ENCODE results near the gene SPATA25. TPM values are rescaled to one million over a fixed set of nuclear protein-coding genes. Genes with fewer than 3 reads are reported as not detected.

Gene SPATA25
- total RNA-seq, 1 experiment from 2014 or later, result 0.40 TPM

DNA sequence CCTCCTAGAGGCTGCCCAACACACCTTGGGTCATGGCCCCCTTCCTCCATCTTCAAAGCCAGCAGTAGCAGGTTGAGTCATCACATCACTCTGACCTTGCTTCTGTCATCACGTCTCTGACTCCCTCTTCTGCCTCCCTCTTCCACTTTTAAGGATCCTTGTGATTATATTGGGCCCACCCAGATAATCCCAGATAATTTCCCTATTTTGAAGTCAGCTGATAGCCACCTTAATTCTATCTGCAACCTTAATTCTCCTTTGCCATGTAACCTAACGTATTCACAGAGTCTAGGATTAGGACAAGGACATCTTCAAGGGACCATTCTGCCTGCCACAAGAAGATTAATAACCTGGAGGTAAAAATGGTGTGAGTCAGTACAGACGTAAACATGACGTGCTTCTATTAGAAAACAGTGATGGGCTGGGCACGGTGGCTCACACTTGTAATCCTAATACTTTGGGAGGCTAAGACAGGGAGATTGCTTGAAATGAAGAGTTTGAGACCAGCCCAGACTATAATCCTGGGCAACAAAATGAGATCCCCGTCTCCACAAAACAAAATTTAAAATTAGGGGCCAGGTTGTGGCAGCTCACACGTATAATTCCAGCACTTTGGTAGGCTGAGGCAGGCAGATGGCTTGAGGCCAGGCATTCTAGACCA is 26.7 kb downstream of the SPATA25 start:
- Histone ChIP-seq H3K4me3 (ENCODE audit: low read length) (no peak overlapping the region), H3K9me3 (ENCODE audit: low read length) (no peaks in the 10 kb centered on the region), H3K9me2 (replicated peaks; ENCODE audit: low read length) (no peaks in the 10 kb centered on the region), H3F3A (ENCODE audit: low read length, unreplicated experiment) (no peaks in the 10 kb centered on the region), H3K36me3 (ENCODE audit: low read depth, low read length) (no peaks in the 10 kb centered on the region), H3K27me3 (ENCODE audit: low read length) (no peaks in the 10 kb centered on the region), H2AFZ (ENCODE audit: low read length) (no peak overlapping the region), H3K27ac (ENCODE audit: low read length) (peak overlapping the region; percentile 65), H3K79me2 (ENCODE audit: low read length) (peaks cover 19% of the 10 kb centered on the region), H3K9ac (ENCODE audit: low read length) (peak overlapping the region; percentile 11; the same call in 1 of the 2 replicates), H3K4me2 (ENCODE audit: low read length) (no peak overlapping the region), H3K4me1 (ENCODE audit: insufficient read depth, low read length) (peaks cover 29% of the 10 kb centered on the region), H4K20me1 (ENCODE audit: low read length) (no peaks in the 10 kb centered on the region)
- TF ChIP-seq EZH2phosphoT487 (IDR thresholded peaks at IDR 0.05; ENCODE audit: borderline replicate concordance, low read length) (no peak), EZH2 (IDR thresholded peaks at IDR 0.05; ENCODE audit: low read length, unreplicated experiment) (no peak)
- TF ChIP-seq, protein P1, sequence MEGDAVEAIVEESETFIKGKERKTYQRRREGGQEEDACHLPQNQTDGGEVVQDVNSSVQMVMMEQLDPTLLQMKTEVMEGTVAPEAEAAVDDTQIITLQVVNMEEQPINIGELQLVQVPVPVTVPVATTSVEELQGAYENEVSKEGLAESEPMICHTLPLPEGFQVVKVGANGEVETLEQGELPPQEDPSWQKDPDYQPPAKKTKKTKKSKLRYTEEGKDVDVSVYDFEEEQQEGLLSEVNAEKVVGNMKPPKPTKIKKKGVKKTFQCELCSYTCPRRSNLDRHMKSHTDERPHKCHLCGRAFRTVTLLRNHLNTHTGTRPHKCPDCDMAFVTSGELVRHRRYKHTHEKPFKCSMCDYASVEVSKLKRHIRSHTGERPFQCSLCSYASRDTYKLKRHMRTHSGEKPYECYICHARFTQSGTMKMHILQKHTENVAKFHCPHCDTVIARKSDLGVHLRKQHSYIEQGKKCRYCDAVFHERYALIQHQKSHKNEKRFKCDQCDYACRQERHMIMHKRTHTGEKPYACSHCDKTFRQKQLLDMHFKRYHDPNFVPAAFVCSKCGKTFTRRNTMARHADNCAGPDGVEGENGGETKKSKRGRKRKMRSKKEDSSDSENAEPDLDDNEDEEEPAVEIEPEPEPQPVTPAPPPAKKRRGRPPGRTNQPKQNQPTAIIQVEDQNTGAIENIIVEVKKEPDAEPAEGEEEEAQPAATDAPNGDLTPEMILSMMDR (conservative IDR thresholded peaks at IDR 0.05; ENCODE audit: low read depth, low read length), result no peak
- CTCF ChIA-PET, result no interaction called here
- ATAC-seq (no peak), DNase-seq (peak; percentile 51)
- intact Hi-C loops (cut with micrococcal nuclease), result no loop called here
- POLR2A ChIA-PET (ENCODE audit: unreplicated experiment), result no interaction called here
- no TSS peak for BruUV-seq (replicated peaks)

DNA sequence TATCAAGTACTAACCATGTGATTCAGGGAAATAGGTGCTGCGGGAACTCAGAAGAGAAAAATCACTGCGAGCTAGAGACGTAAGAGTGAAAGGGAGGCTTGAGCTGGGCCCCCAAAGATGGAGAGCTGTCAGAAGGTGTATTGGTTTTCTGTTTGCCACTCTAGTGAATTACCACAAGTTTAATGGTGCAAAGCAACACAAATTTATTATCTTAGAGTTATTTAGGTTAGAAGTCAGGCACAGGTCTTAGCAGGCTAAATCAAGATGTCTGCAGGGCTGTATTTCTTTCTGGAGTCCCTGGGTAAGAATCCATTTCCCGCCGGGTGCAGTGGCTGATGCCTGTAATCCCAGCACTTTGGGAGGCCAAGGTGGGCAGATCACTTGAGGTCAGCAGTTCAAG is 27.5 kb downstream of the SPATA25 start:
- BruUV-seq (replicated peaks), result no TSS peak
- Histone ChIP-seq H3K4me3 (ENCODE audit: low read length) (no peak overlapping the region), H3F3A (ENCODE audit: low read length, unreplicated experiment) (no peaks in the 10 kb centered on the region), H3K9me2 (replicated peaks; ENCODE audit: low read length) (no peaks in the 10 kb centered on the region), H3K9me3 (ENCODE audit: low read length) (no peaks in the 10 kb centered on the region), H3K4me2 (ENCODE audit: low read length) (no peak overlapping the region), H3K27me3 (ENCODE audit: low read length) (no peaks in the 10 kb centered on the region), H3K9ac (ENCODE audit: low read length) (no peak overlapping the region), H2AFZ (ENCODE audit: low read length) (no peak overlapping the region), H3K4me1 (ENCODE audit: insufficient read depth, low read length) (peaks cover 30% of the 10 kb centered on the region), H4K20me1 (ENCODE audit: low read length) (no peaks in the 10 kb centered on the region), H3K79me2 (ENCODE audit: low read length) (peaks cover 24% of the 10 kb centered on the region), H3K36me3 (ENCODE audit: low read depth, low read length) (no peaks in the 10 kb centered on the region), H3K27ac (ENCODE audit: low read length) (peak overlapping the region; percentile 65)
- ATAC-seq, result no peak
- no peak for DNase-seq
- CTCF ChIA-PET, result no interaction called here
- intact Hi-C loops (cut with micrococcal nuclease), result no loop called here
- POLR2A ChIA-PET (ENCODE audit: unreplicated experiment), result no interaction called here
- TF ChIP-seq, protein P1 (conservative IDR thresholded peaks at IDR 0.05; ENCODE audit: low read depth, low read length), result no peak
- TF ChIP-seq EZH2phosphoT487 (IDR thresholded peaks at IDR 0.05; ENCODE audit: borderline replicate concordance, low read length) (no peak), EZH2 (IDR thresholded peaks at IDR 0.05; ENCODE audit: low read length, unreplicated experiment) (no peak)

DNA sequence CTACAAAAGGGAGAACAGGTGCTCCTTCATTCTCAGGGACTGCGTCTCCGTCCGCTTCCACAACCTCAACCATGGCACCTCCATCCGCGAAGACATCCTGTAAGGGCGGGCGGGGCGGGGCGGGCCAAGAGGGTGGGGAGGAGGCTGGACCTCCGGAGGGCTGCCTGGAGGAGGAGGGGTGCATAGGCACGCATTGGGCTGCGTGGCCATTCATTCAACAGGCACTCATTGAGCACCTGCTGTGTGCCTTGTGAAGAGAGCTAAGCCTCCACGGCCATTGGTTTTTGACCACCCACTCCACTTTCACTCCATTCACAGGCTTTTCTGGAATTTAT is 29.6 kb downstream of the SPATA25 start:
- no peaks in the 10 kb centered on the region for H3K9me2 ChIP-seq (replicated peaks; ENCODE audit: low read length)
- H3F3A ChIP-seq (ENCODE audit: low read length, unreplicated experiment), result no peaks in the 10 kb centered on the region
- H3K79me2 ChIP-seq (ENCODE audit: low read length), result peaks cover 25% of the 10 kb centered on the region
- DNase-seq (no peak), ATAC-seq (no peak)
- BruUV-seq (replicated peaks), result no TSS peak
- peaks cover 30% of the 10 kb centered on the region for H3K4me1 ChIP-seq (ENCODE audit: insufficient read depth, low read length)
- intact Hi-C loops (cut with micrococcal nuclease), result loop anchor here (1.0 to 2.0 kb wide), 2 partner anchors 23 to 46 kb away; partner anchors contain the start of genes UBE2C and ZSWIM1
- ChIA-PET POLR2A (ENCODE audit: unreplicated experiment) (interaction anchor here (0.5 kb wide), 1 partner anchor 77 kb away, joined by 4 read pairs; no protein-coding TSS in a partner anchor), CTCF (no interaction called here)
- peak overlapping the region; percentile 88 for H3K4me2 ChIP-seq (ENCODE audit: low read length)
- H3K36me3 ChIP-seq (ENCODE audit: low read depth, low read length), result 0 out of 2 replicates have a peak, but pooled peaks cover 8% of the 10 kb centered on the region
- no peaks in the 10 kb centered on the region for H3K9me3 ChIP-seq (ENCODE audit: low read length)
- peak overlapping the region; percentile 87 for H3K4me3 ChIP-seq (ENCODE audit: low read length)
- H4K20me1 ChIP-seq (ENCODE audit: low read length), result no peaks in the 10 kb centered on the region
- peak overlapping the region; percentile 72 for H2AFZ ChIP-seq (ENCODE audit: low read length)
- H3K27me3 ChIP-seq (ENCODE audit: low read length), result no peaks in the 10 kb centered on the region
- no peak overlapping the region for H3K27ac ChIP-seq (ENCODE audit: low read length)
- H3K9ac ChIP-seq (ENCODE audit: low read length), result peak overlapping the region; percentile 45
- TF ChIP-seq, protein P1 (conservative IDR thresholded peaks at IDR 0.05; ENCODE audit: low read depth, low read length), result no peak
- no peak for TF ChIP-seq EZH2phosphoT487 (IDR thresholded peaks at IDR 0.05; ENCODE audit: borderline replicate concordance, low read length)
- no peak for TF ChIP-seq EZH2 (IDR thresholded peaks at IDR 0.05; ENCODE audit: low read length, unreplicated experiment)
